Mucosa of descending colon (tissue), 3 donors: Measurements from ENCODE around the gene PAXX. TPM values are rescaled to one million over a fixed set of nuclear protein-coding genes. Genes with fewer than 3 reads are reported as not detected.

Experiments used
- ATAC-seq: fragments of 200-7000 bp; cut with Tn5 transposase; one replicate; pipeline ENCODE4 v1.9.1; 2020; ENCODE audit warnings: mild to moderate bottlenecking, moderate library complexity
- DNase-seq, 3 donors: peaks; one replicate each; pipeline ENCODE4 v3.0.0-alpha.2; 2020
- H3K36me3 ChIP-seq: fragments of 200-600 bp; one replicate; pipeline ENCODE4 v1.8.0; 2021; ENCODE audit warnings: low read depth, mild to moderate bottlenecking
- H3K4me1 ChIP-seq: fragments of 200-600 bp; one replicate; pipeline ENCODE4 v1.8.0; 2021; ENCODE audit warnings: low read depth, mild to moderate bottlenecking
- H3K4me3 ChIP-seq: fragments of 200-600 bp; one replicate; pipeline ENCODE4 v1.8.0; 2021; ENCODE audit warnings: mild to moderate bottlenecking
- H3K9me3 ChIP-seq: fragments of 200-600 bp; one replicate; pipeline ENCODE4 v1.8.0; 2021; ENCODE audit warnings: mild to moderate bottlenecking
- intact Hi-C, 2 donors: fragments of 100-400 bp; cut with DNase I in 1 of 2; cut with micrococcal nuclease in 1 of 2; formaldehyde crosslinking; loops; one replicate each; pipeline versions ENCODE4 v1.11.0 to v1.11.1; 2022; cut with DNase I, micrococcal nuclease
- long read RNA-seq, 2 donors: library from polyadenylated mRNA; unstranded; transcript quantifications; one replicate each; pipeline ENCODE4 v2.0.0, GENCODE V29; 2019 to 2021
- total RNA-seq, 3 donors: library from RNA; stranded (reverse); fragmentation: NEBNext Ultra II Directional in 2 of 3; extraction: Animal tissue kit (Norgen Biotek cat#: 25700) in 2 of 3; gene quantifications; one replicate each; pipeline versions ENCODE4 v1.2.1 to v1.2.4, GENCODE V29; 2021 to 2023
- TF ChIP-seq, protein P1 (sequence below): fragments of 200-600 bp; IDR thresholded peaks from one replicate; pipeline ENCODE4 v1.8.0; 2022; ENCODE audit warnings: antibody characterized with exemption, mild to moderate bottlenecking
- donor health status: DM: no; HTN: no; CAD: no; lungs with moderate emphysema.
- donor health status: DM: no; HTN: no; CAD: no.
- donor health status: DM: no; HTN: yes; CAD: no.

Gene PAXX, protein sequence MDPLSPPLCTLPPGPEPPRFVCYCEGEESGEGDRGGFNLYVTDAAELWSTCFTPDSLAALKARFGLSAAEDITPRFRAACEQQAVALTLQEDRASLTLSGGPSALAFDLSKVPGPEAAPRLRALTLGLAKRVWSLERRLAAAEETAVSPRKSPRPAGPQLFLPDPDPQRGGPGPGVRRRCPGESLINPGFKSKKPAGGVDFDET
- total RNA-seq = 10 to 100 TPM; 32.0 to 39.9 (median 34.1) TPM
- long read RNA-seq, donor 1, transcript PAXX-201 (7 exons, 812 nt) = major isoform, 8 of 41 reads
- long read RNA-seq, donor 1, transcript PAXX-208 (5 exons, 1,077 nt) = minor isoform, 7 of 41 reads
- long read RNA-seq, donor 1, partial matches to known transcripts = 7 of 41 reads
- long read RNA-seq, donor 1, other reads (novel, unspliced or antisense) = 18 of 41 reads
- long read RNA-seq, donor 2, transcript PAXX-208 (5 exons, 1,077 nt) = minor isoform, 6 of 51 reads
- long read RNA-seq, donor 2, transcript PAXX-201 (7 exons, 812 nt) = major isoform, 22 of 51 reads
- long read RNA-seq, donor 2, partial matches to known transcripts = 8 of 51 reads
- long read RNA-seq, donor 2, other reads (novel, unspliced or antisense) = 15 of 51 reads

DNA sequence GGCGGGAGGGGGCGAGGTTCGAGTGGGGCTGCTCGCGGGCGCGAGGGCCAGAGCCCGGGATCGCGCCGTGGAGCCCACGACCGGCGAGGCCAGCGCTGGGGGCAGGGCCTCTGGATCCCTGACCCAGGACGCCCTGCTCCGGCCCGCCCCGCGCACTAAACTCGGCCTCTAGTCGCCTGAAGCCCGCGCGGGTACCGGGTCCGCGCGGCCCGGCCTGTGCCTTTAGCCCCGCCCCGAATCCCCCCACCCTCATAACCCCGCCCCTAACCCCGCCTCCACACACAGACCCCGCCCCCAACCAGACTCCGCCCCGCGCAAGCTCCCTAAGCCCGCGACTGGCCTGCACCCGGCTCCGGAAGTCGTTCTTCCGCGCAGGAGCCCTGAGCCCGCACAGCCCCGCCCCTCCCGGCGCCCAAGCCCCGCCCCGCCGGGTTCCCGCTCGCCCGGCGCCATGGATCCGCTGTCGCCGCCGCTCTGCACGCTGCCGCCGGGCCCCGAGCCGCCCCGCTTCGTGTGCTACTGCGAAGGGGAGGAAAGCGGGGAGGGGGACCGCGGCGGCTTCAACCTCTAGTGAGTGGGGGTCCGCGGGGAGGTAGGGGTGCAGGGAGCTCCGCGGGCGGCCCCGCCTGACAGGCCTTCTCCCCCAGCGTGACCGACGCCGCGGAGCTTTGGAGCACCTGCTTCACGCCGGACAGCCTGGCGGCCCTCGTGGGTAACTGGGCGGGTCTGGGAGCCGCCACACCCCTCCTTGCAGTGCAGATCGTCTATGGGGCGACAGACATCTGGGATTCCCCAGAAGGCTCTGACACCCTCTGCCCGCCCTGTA lies at the start of gene PAXX:
Gene PAXX (plus strand): TSS at position 430 of the 826 bp plus-strand sequence. CDS start 22 bp downstream, at position 452.
- Histone ChIP-seq H3K4me3 (peak within 1 kb of the TSS; percentile 36), H3K9me3 (no peaks in the 10 kb centered on the region), H3K4me1 (peaks cover 41% of the 10 kb centered on the region), H3K36me3 (no peaks in the 10 kb centered on the region)
- TF ChIP-seq, protein P1, sequence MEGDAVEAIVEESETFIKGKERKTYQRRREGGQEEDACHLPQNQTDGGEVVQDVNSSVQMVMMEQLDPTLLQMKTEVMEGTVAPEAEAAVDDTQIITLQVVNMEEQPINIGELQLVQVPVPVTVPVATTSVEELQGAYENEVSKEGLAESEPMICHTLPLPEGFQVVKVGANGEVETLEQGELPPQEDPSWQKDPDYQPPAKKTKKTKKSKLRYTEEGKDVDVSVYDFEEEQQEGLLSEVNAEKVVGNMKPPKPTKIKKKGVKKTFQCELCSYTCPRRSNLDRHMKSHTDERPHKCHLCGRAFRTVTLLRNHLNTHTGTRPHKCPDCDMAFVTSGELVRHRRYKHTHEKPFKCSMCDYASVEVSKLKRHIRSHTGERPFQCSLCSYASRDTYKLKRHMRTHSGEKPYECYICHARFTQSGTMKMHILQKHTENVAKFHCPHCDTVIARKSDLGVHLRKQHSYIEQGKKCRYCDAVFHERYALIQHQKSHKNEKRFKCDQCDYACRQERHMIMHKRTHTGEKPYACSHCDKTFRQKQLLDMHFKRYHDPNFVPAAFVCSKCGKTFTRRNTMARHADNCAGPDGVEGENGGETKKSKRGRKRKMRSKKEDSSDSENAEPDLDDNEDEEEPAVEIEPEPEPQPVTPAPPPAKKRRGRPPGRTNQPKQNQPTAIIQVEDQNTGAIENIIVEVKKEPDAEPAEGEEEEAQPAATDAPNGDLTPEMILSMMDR = no peak
- DNase-seq (peak; percentile 96 to 97 (median 97)), ATAC-seq (peak; percentile 91)
- intact Hi-C loops = no loop called here

DNA sequence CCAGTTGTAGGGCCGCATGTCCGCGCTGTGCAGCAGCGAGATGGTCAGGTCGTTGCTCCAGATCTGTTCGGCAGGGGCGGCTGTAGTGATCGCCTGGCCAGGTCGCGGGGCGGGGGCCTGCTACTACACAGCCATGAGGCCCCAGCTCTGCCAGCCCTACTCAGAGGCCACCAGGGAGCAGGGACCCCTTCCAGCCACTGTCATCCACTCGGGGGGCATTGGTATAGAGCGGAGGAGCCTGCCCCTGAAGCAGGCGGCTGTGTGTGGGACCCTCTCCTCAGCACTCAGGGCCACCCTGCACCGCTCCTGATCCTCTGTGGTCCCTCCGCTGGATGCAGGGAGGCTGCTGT lies 49.4 kb upstream of the PAXX start:
- Histone ChIP-seq H3K4me1 (peaks cover 15% of the 10 kb centered on the region), H3K9me3 (no peaks in the 10 kb centered on the region), H3K36me3 (peaks cover 20% of the 10 kb centered on the region), H3K4me3 (no peak overlapping the region)
- TF ChIP-seq, protein P1 = no peak
- DNase-seq (peak in 1 of 3 donors; percentile 54), ATAC-seq (no peak)
- intact Hi-C loops = no loop called here

DNA sequence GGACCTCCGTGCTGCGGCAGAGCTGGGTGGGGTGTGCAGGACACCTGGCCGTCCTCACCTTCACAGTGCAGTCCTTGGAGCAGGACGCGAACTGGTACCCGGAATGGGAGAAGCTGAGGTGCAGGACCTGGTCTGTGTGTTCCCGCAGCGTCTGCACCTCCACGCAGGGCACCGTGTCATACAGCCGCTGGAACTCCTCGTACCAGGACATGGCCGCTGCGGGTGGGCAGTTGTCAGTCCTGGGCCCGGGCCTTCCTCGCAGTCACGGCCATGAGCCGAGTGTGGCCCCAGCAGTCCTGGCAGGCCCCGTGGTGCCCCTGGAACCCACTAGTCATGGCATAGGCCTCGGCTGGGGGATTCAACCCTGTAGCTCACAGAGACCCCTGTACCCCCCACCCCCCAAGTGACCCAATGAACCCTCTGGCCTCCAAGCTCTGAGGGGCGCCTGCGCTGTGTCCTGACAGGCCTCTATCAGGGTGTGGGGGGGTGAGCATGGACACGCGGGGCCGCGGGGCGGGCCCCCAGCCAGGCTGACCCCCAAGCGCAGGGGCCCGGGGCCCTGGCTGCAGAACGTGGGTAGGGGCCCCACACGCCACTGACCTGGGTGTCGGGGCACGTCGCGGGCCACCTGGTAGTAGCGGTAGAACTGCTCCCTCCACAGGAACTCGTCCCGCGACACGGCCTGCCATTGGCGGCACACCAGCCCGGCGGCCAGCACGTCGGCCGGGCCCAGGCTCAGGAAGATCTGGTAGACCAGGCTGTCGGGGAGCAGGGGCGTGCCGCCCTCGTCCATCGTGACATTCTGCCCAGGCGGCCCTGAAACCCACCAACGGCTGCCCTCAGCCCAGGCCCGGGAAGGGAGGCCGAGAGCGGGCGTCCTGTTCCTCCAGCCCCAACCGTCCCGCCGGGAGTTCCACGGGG lies 48.7 kb upstream of the PAXX start:
- TF ChIP-seq, protein P1 = no peak
- Histone ChIP-seq H3K4me1 (peaks cover 22% of the 10 kb centered on the region), H3K36me3 (peaks cover 20% of the 10 kb centered on the region), H3K9me3 (no peaks in the 10 kb centered on the region), H3K4me3 (peak overlapping the region; percentile 95)
- peak; percentile 24 for ATAC-seq
- intact Hi-C loops = no loop called here
- peak; percentile 55 to 80 (median 70) for DNase-seq

DNA sequence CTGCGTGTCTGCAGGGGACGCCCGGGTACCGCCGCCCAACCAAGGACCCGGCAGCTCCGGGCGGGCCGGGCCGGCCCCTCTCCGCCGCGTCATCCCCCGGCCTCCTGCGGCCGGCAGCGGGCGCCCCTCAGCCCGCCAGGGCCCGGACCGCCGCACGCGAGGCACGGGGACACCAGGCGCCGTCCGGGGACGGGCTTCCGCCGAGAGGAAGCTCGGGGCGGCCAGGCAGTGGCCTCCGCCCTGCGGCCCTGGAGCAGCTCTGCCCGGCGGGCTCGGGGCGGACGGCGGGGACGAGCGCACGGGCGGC lies 48.1 kb upstream of the PAXX start:
- TF ChIP-seq, protein P1 = no peak
- ATAC-seq (peak; percentile 41), DNase-seq (no peak)
- intact Hi-C loops = no loop called here
- H3K9me3 ChIP-seq = no peaks in the 10 kb centered on the region
- peaks cover 20% of the 10 kb centered on the region for H3K36me3 ChIP-seq
- peaks cover 28% of the 10 kb centered on the region for H3K4me1 ChIP-seq
- peak overlapping the region; percentile 95 for H3K4me3 ChIP-seq
